GM19452 (cell line): ENCODE measurements around the gene THOP1.

Source experiments
- ATAC-seq: cut with Tn5 transposase; IDR thresholded peaks from one replicate; pipeline ENCODE4 v1.9.1; 2021; ENCODE audit not compliant: unreplicated experiment

THOP1 gene

GRCh38 chr19:2761876-2762782 is 23.2 kb upstream of the THOP1 start:
- ATAC-seq = no peak

GRCh38 chr19:2762783-2763496 is 22.4 kb upstream of the THOP1 start:
- no peak for ATAC-seq

GRCh38 chr19:2763687-2764086 is 21.6 kb upstream of the THOP1 start:
- ATAC-seq = no peak

- ATAC-seq = no peak
These were observed 20.4 kb upstream of the THOP1 start for GRCh38 chr19:2764945-2765344.

GRCh38 chr19:2765376-2765775 is 19.9 kb upstream of the THOP1 start:
- ATAC-seq = no peak

GRCh38 chr19:2766594-2767372 is 18.5 kb upstream of the THOP1 start:
- ATAC-seq = no peak

GRCh38 chr19:2767688-2768087 is 17.6 kb upstream of the THOP1 start:
- no peak for ATAC-seq

- ATAC-seq = no peak
These were observed 16.8 kb upstream of the THOP1 start for GRCh38 chr19:2768365-2769132.

- ATAC-seq = no peak
These were observed 16.1 kb upstream of the THOP1 start for GRCh38 chr19:2769218-2769617.

- ATAC-seq = no peak
These were observed 15.0 kb upstream of the THOP1 start for GRCh38 chr19:2770055-2771013.

GRCh38 chr19:2771786-2772674 is 13.3 kb upstream of the THOP1 start:
- no peak for ATAC-seq

- ATAC-seq = no peak
These were observed 11.1 kb upstream of the THOP1 start for GRCh38 chr19:2774083-2774679.

GRCh38 chr19:2774953-2775555 is 10.2 kb upstream of the THOP1 start:
- no peak for ATAC-seq

GRCh38 chr19:2775556-2776430 is 9.5 kb upstream of the THOP1 start:
- no peak for ATAC-seq

GRCh38 chr19:2777952-2778683 is 7.2 kb upstream of the THOP1 start:
- no peak for ATAC-seq

- ATAC-seq = no peak
These were observed 6.1 kb upstream of the THOP1 start for GRCh38 chr19:2779121-2779740.
